CD14-positive monocyte (primary cell): Measurements from ENCODE around the gene SYPL2. TPM values are rescaled to one million over a fixed set of nuclear protein-coding genes. Genes with fewer than 3 reads are reported as not detected.
"Not testable (repeated sequence)": the region's sequence is repeated elsewhere in the genome, so short reads cannot be mapped to it uniquely, and the experiment has no call there.

ENCODE experiments used
- DNase-seq, 3 donors: peaks; one replicate each; pipeline ENCODE4 v3.0.0-alpha.2; 2011 to 2022
- H2AFZ ChIP-seq: 2 replicates; pipeline ENCODE4 v1.6.0; 2012; ENCODE audit warnings: mild to moderate bottlenecking, low read depth, low read length, inconsistent platforms; ENCODE audit not compliant: insufficient read depth, poor library complexity, severe bottlenecking
- H3K27ac ChIP-seq, 2 donors: 1 replicate in 1 of 2; 2 replicates in 1 of 2; pipeline ENCODE4 v1.5.1; 2012 to 2013; ENCODE audit warnings: low read length in 2 of 2, control low read depth in 1 of 2, inconsistent platforms in 1 of 2, low read depth in 1 of 2, mild to moderate bottlenecking in 1 of 2
- H3K27me3 ChIP-seq, 2 donors: one replicate each; pipeline versions ENCODE4 v1.6.0 to v1.6.1; 2011 to 2013; ENCODE audit warnings: low read length in 2 of 2; ENCODE audit not compliant: control insufficient read depth in 2 of 2, insufficient read depth in 2 of 2
- H3K36me3 ChIP-seq, 2 donors: replicated peaks in 1 of 2; 1 replicate in 1 of 2; 2 replicates in 1 of 2; pipeline versions ENCODE4 v1.5.1 to v1.6.1; 2012 to 2013; ENCODE audit warnings: low read length in 2 of 2, control low read depth in 1 of 2, inconsistent platforms in 1 of 2, mild to moderate bottlenecking in 1 of 2; ENCODE audit not compliant: insufficient read depth in 2 of 2, control insufficient read depth in 1 of 2
- H3K4me1 ChIP-seq, 2 donors: 1 replicate in 1 of 2; 2 replicates in 1 of 2; pipeline versions ENCODE4 v1.5.1 to v1.6.1; 2012 to 2013; ENCODE audit warnings: low read length in 2 of 2, control low read depth in 1 of 2, inconsistent platforms in 1 of 2, mild to moderate bottlenecking in 1 of 2, moderate library complexity in 1 of 2; ENCODE audit not compliant: insufficient read depth in 2 of 2, control insufficient read depth in 1 of 2
- H3K4me2 ChIP-seq: replicated peaks from 2 replicates; pipeline ENCODE3; 2012; ENCODE audit warnings: low read length, moderate library complexity, mild to moderate bottlenecking; ENCODE audit not compliant: poor library complexity, severe bottlenecking; ENCODE audit errors: extremely low read depth
- H3K4me3 ChIP-seq, 3 experiments: fragments of 200-600 bp in 1 of 3; sonication (generic) in 1 of 3; replicated peaks in 1 of 3; 1 replicate in 2 of 3; 2 replicates in 1 of 3; pipeline ENCODE4 v1.5.1; 2011 to 2013; ENCODE audit warnings: low read length in 3 of 3, mild to moderate bottlenecking in 3 of 3, control low read depth in 2 of 3, low read depth in 2 of 3, inconsistent platforms in 1 of 3, moderate library complexity in 1 of 3
- H3K79me2 ChIP-seq: 2 replicates; pipeline ENCODE4 v1.6.0; 2012; ENCODE audit warnings: mild to moderate bottlenecking, control low read depth, inconsistent platforms, low read length, moderate library complexity; ENCODE audit not compliant: insufficient read depth
- H3K9ac ChIP-seq: 2 replicates; pipeline ENCODE4 v1.6.0; 2017; ENCODE audit warnings: low read length, mild to moderate bottlenecking; ENCODE audit not compliant: insufficient read depth, poor library complexity, severe bottlenecking
- H3K9me3 ChIP-seq, 2 donors: replicated peaks in 1 of 2; 1 replicate in 1 of 2; 2 replicates in 1 of 2; pipeline versions ENCODE4 v1.5.1 to v1.6.1; 2012 to 2013; ENCODE audit warnings: low read length in 2 of 2, control low read depth in 1 of 2; ENCODE audit not compliant: control insufficient read depth in 1 of 2, insufficient read depth in 1 of 2
- H4K20me1 ChIP-seq: 2 replicates; pipeline ENCODE4 v1.6.0; 2012; ENCODE audit warnings: mild to moderate bottlenecking, low read length, control low read depth, moderate library complexity; ENCODE audit not compliant: insufficient read depth
- H3K27ac Mint-ChIP-seq, 7 donors: one replicate each; pipeline ENCODE4 v1.8.0; 2020; ENCODE audit warnings: mild to moderate bottlenecking in 7 of 7, mixed read lengths in 7 of 7, moderate library complexity in 6 of 7, inconsistent platforms in 2 of 7
- H3K27me3 Mint-ChIP-seq, 3 donors: one replicate each; pipeline ENCODE4 v1.8.0; 2021 to 2022; ENCODE audit warnings: low read depth in 3 of 3, mild to moderate bottlenecking in 3 of 3, mixed read lengths in 3 of 3, moderate library complexity in 3 of 3, inconsistent platforms in 1 of 3
- H3K36me3 Mint-ChIP-seq, 2 donors: one replicate each; pipeline ENCODE4 v1.8.0; 2020; ENCODE audit warnings: mixed read lengths in 2 of 2, inconsistent platforms in 1 of 2, mild to moderate bottlenecking in 1 of 2
- H3K4me1 Mint-ChIP-seq: one replicate; pipeline ENCODE4 v1.8.0; 2020; ENCODE audit warnings: mild to moderate bottlenecking, mixed read lengths
- H3K4me3 Mint-ChIP-seq, 2 donors: one replicate each; pipeline ENCODE4 v1.8.0; 2020; ENCODE audit warnings: mild to moderate bottlenecking in 2 of 2, mixed read lengths in 2 of 2, moderate library complexity in 1 of 2
- H3K9me3 Mint-ChIP-seq, 7 donors: one replicate each; pipeline ENCODE4 v1.8.0; 2020 to 2022; ENCODE audit warnings: mixed read lengths in 7 of 7, mild to moderate bottlenecking in 6 of 7, moderate library complexity in 6 of 7, inconsistent platforms in 2 of 7
- CTCF ChIP-seq: fragments of 200-600 bp; IDR thresholded peaks from one replicate; pipeline ENCODE4 v1.8.0; 2022; ENCODE audit warnings: antibody characterized with exemption, mild to moderate bottlenecking
- WGBS: methylation state at CpG from one replicate; pipeline ENCODE4 v1.1.5; 2013; ENCODE audit warnings: missing lambda C conversion rate; ENCODE audit not compliant: insufficient coverage; 5-methylcytosine and 5-hydroxymethylcytosine counted together
- intact Hi-C, 2 donors: fragments of 100-400 bp; cut with micrococcal nuclease; formaldehyde crosslinking; loops; one replicate each; pipeline versions ENCODE4 v1.15.0 to v1.15.1; 2023
- polyA plus RNA-seq, 3 donors: library from polyadenylated mRNA; depleted of rRNA in 1 of 3; unstranded in 2 of 3; stranded (reverse) in 1 of 3; fragments of 300-500 nt in 2 of 3; fragments of >200 nt in 1 of 3; fragmentation: Illumina TruSeq in 2 of 3; gene quantifications; 1 replicate in 2 of 3; 2 replicates in 1 of 3; pipeline ENCODE4 v1.2.3, GENCODE V29; 2012 to 2021

The SYPL2 gene
- polyA plus RNA-seq, 3 donors = 0.03 to 0.12 TPM; not detected in 1

- no peak overlapping the region for H3K9ac ChIP-seq
- H4K20me1 ChIP-seq = no peaks in the 10 kb centered on the region
- Mint-ChIP-seq H3K27ac (no peak overlapping the region), H3K4me1 (peaks cover 5% of the 10 kb centered on the region), H3K36me3 (no peaks in the 10 kb centered on the region), H3K9me3 (peaks cover 0 to 4% (median 0%) of the 10 kb centered on the region in 7 donors), H3K27me3 (peaks cover 61 to 73% (median 64%) of the 10 kb centered on the region in 3 donors), H3K4me3 (no peak overlapping the region)
- peaks cover 0 to 6% of the 10 kb centered on the region in 2 donors for H3K9me3 ChIP-seq
- no peaks in the 10 kb centered on the region for H3K79me2 ChIP-seq
- TF ChIP-seq CTCF = no peak
- H2AFZ ChIP-seq = no peak overlapping the region
- no peak overlapping the region for H3K4me3 ChIP-seq
- H3K27ac ChIP-seq = no peak overlapping the region
- no peak for DNase-seq
- intact Hi-C loops = no loop called here
- 80% methylated on average over 2 of the region's 3 CpGs for WGBS
- peaks cover 35 to 48% of the 10 kb centered on the region in 2 donors for H3K27me3 ChIP-seq
- H3K4me2 ChIP-seq = no peak overlapping the region
- H3K36me3 ChIP-seq = no peaks in the 10 kb centered on the region
- peaks cover 2% of the 10 kb centered on the region in 2 donors for H3K4me1 ChIP-seq
Measured at GRCh38 chr1:109472779-109473178, 6.4 kb downstream of the SYPL2 start.

GRCh38 chr1:109473284-109474057 is 7.1 kb downstream of the SYPL2 start:
- H3K4me3 ChIP-seq, intact Hi-C loops, H3K4me3 Mint-ChIP-seq, H3K27ac Mint-ChIP-seq, DNase-seq, H3K36me3 Mint-ChIP-seq, H3K9me3 ChIP-seq, H4K20me1 ChIP-seq, H3K9me3 Mint-ChIP-seq, H3K9ac ChIP-seq, H3K4me1 ChIP-seq, H3K4me2 ChIP-seq, H3K79me2 ChIP-seq, H3K27ac ChIP-seq, H3K36me3 ChIP-seq, H2AFZ ChIP-seq: not testable (repeated sequence)
- WGBS = 93% methylated on average over 6 of the region's 12 CpGs
- H3K27me3 ChIP-seq = peaks cover 28 to 42% of the 10 kb centered on the region in 2 donors
- peaks cover 12% of the 10 kb centered on the region for H3K4me1 Mint-ChIP-seq
- H3K27me3 Mint-ChIP-seq = peaks cover 54 to 66% (median 60%) of the 10 kb centered on the region in 3 donors
